22Rv1 (cell line): ENCODE results near the gene AGAP1.

Experiments used
- ZFX ChIP-seq: fragments of 450-650 bp; IDR thresholded peaks from 2 replicates; pipeline ENCODE4 v1.6.1; 2017; ENCODE audit warnings: antibody characterized with exemption, borderline replicate concordance
- TF ChIP-seq, protein P1 (sequence below): fragments of 450-650 bp; IDR thresholded peaks from 2 replicates; pipeline ENCODE4 v1.5.1; 2017; ENCODE audit warnings: mild to moderate bottlenecking

DNA sequence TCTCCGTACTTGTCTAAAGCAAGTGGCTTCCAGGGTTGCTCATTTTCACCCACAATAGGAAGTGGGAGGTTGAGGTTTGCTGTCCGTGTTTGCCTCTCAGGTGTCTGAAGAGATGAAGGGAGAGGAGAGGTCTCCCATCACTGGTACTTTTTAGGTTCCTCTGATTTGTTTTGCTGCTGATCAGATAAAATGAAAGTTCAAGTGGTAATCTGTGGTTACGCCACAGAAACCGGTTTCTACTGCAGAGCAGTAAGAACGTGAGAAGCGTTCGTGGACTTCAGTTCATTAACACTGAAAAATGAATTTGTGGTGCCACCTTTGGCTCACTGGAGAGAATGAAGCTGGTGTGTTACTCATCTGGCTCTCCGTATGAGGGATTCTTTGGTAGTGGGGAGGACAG is 556.1 kb downstream of the AGAP1 start:
- TF ChIP-seq, protein P1, sequence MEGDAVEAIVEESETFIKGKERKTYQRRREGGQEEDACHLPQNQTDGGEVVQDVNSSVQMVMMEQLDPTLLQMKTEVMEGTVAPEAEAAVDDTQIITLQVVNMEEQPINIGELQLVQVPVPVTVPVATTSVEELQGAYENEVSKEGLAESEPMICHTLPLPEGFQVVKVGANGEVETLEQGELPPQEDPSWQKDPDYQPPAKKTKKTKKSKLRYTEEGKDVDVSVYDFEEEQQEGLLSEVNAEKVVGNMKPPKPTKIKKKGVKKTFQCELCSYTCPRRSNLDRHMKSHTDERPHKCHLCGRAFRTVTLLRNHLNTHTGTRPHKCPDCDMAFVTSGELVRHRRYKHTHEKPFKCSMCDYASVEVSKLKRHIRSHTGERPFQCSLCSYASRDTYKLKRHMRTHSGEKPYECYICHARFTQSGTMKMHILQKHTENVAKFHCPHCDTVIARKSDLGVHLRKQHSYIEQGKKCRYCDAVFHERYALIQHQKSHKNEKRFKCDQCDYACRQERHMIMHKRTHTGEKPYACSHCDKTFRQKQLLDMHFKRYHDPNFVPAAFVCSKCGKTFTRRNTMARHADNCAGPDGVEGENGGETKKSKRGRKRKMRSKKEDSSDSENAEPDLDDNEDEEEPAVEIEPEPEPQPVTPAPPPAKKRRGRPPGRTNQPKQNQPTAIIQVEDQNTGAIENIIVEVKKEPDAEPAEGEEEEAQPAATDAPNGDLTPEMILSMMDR, result no peak
- TF ChIP-seq ZFX, result no peak
